Colon (tissue), 2 donors: ENCODE data around the gene DAB2.
"Not testable (repeated sequence)": the region's sequence is repeated elsewhere in the genome, so short reads cannot be mapped to it uniquely, and the experiment has no call there.

Experiments
- FAIRE-seq: peaks from 2 replicates; lab custom pipeline; 2012; peaks lifted over from hg19 to GRCh38; lab: Jason Lieb, UNC
- donor health status: control.
- donor health status: control.

The DAB2 gene

DNA sequence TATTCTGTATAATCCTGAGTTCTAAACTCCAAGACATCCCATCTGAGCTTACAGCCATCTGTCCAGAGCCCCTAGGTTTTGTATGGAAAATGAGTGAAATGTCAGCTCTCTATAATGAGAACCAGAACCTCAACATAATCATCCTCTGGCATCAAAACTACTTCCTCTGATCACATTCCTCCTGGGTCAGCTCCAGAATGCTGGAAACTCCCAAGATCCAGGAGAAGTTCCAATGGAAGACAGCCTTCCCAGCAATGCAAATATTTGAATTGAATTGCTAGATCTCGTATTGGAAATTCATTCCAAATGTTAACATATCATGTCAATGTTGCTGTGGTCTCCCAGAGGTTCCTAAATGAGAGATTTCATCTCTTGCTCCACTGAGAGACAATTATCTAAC lies 84.3 kb downstream of the DAB2 start:
- FAIRE-seq: no peak

DNA sequence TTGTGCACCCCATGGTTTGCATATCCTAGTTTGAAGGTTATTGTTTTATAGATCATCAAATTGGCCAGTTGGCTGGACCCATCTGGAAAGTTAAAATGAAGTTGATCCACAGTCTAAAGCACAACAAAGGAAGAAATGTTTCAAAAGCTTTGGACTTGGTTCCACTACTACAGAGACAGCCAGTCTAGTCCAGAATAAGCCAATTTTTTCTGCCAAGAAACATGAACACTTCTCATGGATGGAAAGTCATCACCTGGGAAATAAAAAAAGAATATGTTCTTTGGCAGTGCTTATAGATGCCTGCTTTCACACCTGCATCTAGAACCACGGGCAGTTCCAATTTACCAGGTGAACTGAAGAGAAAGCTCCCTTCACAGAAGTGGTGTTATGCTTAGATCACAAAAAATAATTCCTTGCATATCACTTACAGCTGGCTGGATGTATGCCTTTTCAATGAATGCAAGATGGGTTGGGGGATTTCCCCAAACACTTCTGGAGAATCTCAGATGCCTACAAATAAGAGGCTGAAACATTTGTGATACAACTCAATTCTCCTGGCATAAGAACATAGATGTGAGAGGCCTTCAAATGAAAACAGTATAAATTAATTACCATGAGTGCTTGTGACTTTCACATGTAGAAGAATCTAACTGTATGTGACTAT lies 87.4 kb downstream of the DAB2 start:
- FAIRE-seq: no peak

DNA sequence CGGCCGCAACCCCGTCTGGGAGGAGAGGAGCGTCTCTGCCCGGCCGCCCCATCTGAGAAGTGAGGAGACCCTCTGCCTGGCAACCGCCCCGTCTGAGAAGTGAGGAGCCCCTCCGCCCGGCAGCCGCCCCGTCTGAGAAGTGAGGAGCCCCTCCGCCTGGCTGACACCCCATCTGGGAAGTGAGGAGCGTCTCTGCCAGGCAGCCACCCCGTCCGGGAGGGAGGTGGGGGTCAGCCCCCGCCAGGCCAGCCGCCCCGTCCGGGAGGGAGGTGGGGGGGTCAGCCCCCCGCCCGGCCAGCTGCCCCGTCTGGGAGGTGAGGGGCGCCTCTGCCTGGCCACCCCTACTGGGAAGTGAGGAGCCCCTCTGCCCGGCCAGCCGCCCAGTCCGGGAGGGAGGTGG lies 90.5 kb downstream of the DAB2 start:
- not testable (repeated sequence) for FAIRE-seq

DNA sequence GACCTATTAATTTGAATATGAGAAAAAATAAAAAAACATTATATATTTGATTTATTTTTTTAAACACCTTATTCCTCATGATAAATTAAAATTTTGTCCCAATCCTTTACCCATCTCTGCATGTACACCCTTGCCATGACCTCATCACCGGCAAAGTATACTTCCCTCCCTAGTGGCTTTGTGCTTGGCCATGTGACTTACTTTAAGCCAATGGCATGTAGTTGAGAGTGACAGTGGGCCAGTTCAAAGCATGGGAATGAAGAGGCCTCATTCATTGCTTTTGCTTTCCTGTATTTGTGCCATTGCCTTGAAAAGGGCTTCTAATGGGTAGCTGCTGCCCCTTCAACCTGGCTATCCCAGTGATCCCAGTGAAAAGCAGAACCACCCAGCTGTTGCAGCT lies 91.7 kb downstream of the DAB2 start:
- FAIRE-seq: no peak

DNA sequence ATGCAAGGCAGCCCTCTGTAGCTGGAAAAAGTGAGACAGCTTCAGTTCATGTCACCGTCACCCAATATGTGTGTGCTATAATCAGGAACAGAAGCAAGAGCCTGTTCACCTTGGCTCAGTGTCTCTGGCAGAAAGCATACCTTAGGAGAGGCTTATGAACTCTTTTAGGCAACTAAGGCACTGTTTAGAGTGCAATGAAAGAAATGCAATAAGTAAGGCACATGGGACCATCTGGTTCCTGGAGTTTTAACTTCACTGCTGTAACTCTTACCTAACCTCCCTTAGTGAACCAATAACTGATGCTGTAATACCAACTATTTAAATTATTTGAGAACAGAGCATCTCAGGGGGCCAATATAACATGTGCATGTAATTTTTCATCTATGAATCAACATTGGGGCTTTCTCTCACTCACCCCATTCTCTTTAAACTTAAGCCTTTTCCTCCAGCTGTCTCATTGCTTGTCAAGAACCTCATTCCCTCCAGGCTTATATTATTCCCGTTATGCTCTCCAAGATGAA lies 92.9 kb downstream of the DAB2 start:
- FAIRE-seq: no peak

DNA sequence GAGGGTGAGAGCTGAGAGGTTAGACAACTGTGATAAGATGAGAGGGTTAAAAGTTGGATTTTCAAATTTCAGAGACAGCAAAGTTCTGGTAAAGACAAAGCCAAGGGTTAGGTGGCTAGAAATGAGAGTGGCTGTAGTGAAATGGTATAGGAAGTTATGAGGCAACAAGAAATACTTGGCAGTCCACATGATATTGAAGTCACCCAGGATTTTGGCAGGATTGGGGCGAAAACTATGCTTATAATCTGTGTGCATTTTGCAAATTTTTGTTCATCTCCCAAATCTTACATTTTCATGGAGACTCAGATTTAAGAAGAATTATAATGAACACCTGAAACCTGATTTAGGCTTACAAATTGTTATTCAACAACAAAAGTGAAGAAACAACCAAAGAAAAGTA lies 96.0 kb downstream of the DAB2 start:
- FAIRE-seq: no peak

DNA sequence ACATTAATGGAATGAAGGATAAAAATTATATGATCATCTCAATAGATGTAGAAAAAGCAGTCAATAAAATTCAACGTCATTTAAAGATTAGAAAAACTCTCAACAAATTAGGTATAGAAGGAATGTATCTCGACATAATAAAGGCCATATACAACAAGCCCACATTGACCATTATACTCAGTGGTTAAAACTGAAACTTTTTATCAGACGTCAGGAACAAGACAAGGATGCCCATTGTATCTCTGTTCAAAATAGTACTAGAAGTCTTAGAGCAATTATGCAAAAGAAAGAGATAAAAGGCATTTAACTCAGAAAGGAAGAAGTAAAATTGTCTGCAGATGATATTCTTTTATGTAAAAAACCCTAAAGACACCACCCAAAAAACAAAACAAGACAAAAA lies 101.2 kb downstream of the DAB2 start:
- no peak for FAIRE-seq
